ENCODE measurements around the gene KANTR. TPM values are rescaled to one million over a fixed set of nuclear protein-coding genes. Genes with fewer than 3 reads are reported as not detected.

Gene KANTR
- total and polyA plus RNA-seq, 2 donors (not counting 3 experiments of a cell fraction or from before 2014, with no cell fraction given): 3.1 to 9.8 TPM

DNA sequence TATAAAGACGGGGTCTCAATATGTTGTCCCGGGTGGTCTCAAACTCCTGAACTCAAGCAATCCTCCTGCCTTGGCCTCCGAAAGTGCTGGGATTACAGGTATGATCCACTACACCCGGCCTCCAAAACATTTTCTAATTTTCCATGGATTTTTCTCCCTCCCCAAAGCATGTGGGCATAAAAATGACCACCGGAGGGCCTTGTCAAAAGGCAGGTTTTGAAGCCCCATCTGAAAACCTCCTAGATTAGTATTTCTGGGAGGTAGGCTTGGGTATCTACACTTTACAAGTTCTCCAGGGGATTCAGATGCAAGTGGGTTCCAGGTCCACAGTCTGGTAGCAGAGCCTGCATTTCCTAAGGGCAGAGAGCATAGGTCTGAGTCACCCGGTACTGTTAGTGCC lies 46.7 kb upstream of the KANTR start:
- ChIA-PET CTCF (no interaction called here), POLR2A (interaction anchor here (0.9 kb wide), 1 partner anchor 35 kb away, joined by 4 read pairs; the partner anchor contains the start of gene TSPYL2)
- dilution Hi-C loops (cut with MboI; ENCODE audit: extremely low pct_ligation_motif_present, low sequenced_read_pairs): no loop called here
- no TSS peak for BruUV-seq (replicated peaks)
- Histone ChIP-seq H3K9me1 (replicated peaks; ENCODE audit: control insufficient read depth, extremely low read depth, insufficient read depth, low read length) (no peaks in the 10 kb centered on the region), H4K20me1 (replicated peaks; ENCODE audit: control insufficient read depth, extremely low read depth, insufficient read depth, low read length) (no peaks in the 10 kb centered on the region), H3K27ac (ENCODE audit: insufficient read depth, low read depth, low read length) (no peak overlapping the region), H3K79me2 (ENCODE audit: control insufficient read depth, insufficient read depth, low read length) (peaks cover 33% of the 10 kb centered on the region), H3K36me3 (ENCODE audit: control insufficient read depth in 2 of 2, extremely low read depth in 1 of 2, insufficient read depth in 2 of 2, low read length in 2 of 2) (no peaks in the 10 kb centered on the region), H2AFZ (ENCODE audit: low read depth, low read length) (no peak overlapping the region), H3K9ac (replicated peaks; ENCODE audit: extremely low read depth, insufficient read depth, low read length) (no peak overlapping the region), H3K4me3 (replicated peaks in 1 of 3; ENCODE audit: insufficient read depth in 1 of 3, low read depth in 1 of 3, low read length in 3 of 3) (no peak overlapping the region), H3K27me3 (ENCODE audit: control insufficient read depth in 2 of 2, insufficient read depth in 2 of 2, low read length in 2 of 2) (no peaks in the 10 kb centered on the region), H3K9me3 (replicated peaks; ENCODE audit: control insufficient read depth, insufficient read depth, low read length) (no peaks in the 10 kb centered on the region), H3K4me2 (ENCODE audit: insufficient read depth, low read length) (no peak overlapping the region), H3K4me1 (ENCODE audit: control insufficient read depth, extremely low read depth, insufficient read depth, low read length) (peaks cover 17% of the 10 kb centered on the region)
- peak; percentile 88 for FAIRE-seq
- DNase-seq (ENCODE audit: low read depth, low spot score): peak; percentile 15
- intact Hi-C loops (cut with micrococcal nuclease): loop anchor here (1.0 kb wide), 1 partner anchor 42 kb away; no protein-coding TSS in a partner anchor
- TF ChIP-seq POLR2AphosphoS5 (IDR thresholded peaks at IDR 0.05; ENCODE audit: insufficient read depth, low read depth, low read length): no peak
- TF ChIP-seq, protein P1, sequence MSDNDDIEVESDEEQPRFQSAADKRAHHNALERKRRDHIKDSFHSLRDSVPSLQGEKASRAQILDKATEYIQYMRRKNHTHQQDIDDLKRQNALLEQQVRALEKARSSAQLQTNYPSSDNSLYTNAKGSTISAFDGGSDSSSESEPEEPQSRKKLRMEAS (IDR thresholded peaks at IDR 0.05; ENCODE audit: insufficient read depth, insufficient read length): no peak
- TF ChIP-seq, protein P2, sequence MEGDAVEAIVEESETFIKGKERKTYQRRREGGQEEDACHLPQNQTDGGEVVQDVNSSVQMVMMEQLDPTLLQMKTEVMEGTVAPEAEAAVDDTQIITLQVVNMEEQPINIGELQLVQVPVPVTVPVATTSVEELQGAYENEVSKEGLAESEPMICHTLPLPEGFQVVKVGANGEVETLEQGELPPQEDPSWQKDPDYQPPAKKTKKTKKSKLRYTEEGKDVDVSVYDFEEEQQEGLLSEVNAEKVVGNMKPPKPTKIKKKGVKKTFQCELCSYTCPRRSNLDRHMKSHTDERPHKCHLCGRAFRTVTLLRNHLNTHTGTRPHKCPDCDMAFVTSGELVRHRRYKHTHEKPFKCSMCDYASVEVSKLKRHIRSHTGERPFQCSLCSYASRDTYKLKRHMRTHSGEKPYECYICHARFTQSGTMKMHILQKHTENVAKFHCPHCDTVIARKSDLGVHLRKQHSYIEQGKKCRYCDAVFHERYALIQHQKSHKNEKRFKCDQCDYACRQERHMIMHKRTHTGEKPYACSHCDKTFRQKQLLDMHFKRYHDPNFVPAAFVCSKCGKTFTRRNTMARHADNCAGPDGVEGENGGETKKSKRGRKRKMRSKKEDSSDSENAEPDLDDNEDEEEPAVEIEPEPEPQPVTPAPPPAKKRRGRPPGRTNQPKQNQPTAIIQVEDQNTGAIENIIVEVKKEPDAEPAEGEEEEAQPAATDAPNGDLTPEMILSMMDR (IDR thresholded peaks at IDR 0.05; ENCODE audit: extremely low read depth in 1 of 2, insufficient read depth in 1 of 2, low read depth in 1 of 2, low read length in 2 of 2): peak; percentile 23 to 39
- TF ChIP-seq EZH2 (IDR thresholded peaks at IDR 0.05; ENCODE audit: borderline replicate concordance, low read depth, low read length, severe bottlenecking): no peak
- TF ChIP-seq MYC (IDR thresholded peaks at IDR 0.05; ENCODE audit: low read depth, low read length): no peak
- no peak for TF ChIP-seq GATA2 (IDR thresholded peaks at IDR 0.05; ENCODE audit: insufficient read depth, insufficient read length, low read depth, low read length)
- no peak for TF ChIP-seq FOS (IDR thresholded peaks at IDR 0.05; ENCODE audit: borderline replicate concordance, insufficient read depth, low read length)
- no peak for TF ChIP-seq JUN (IDR thresholded peaks at IDR 0.05; ENCODE audit: borderline replicate concordance, insufficient read depth, insufficient read length, low read depth)
